Caki2 (cell line): ENCODE measurements around the gene COG1. TPM values are rescaled to one million over a fixed set of nuclear protein-coding genes. Genes with fewer than 3 reads are reported as not detected.

Experiments used
- DNase-seq: peaks from one replicate; pipeline ENCODE4 v3.0.0-alpha.2; 2015; ENCODE audit warnings: low read depth
- in situ Hi-C: cut with HindIII; loops from 2 replicates; pipeline ENCODE4 v1.10.0; 2016; ENCODE audit warnings: low sequenced_read_pairs, low pct_unique_long_range_greater_than_20kb, mixed read lengths
- total RNA-seq: library from RNA; depleted of rRNA; stranded (reverse); fragments of >200 nt; shearing (Covaris generic); gene quantifications from 2 replicates; pipeline ENCODE4 v1.2.3, GENCODE V29; 2014; ENCODE audit warnings: low replicate concordance

The COG1 gene
- total RNA-seq, 1 experiment from 2014 or later = 20.6 TPM

GRCh38 chr17:73214008-73214407 is 21.2 kb downstream of the COG1 start:
- in situ Hi-C loops = no loop called here
- no peak for DNase-seq

GRCh38 chr17:73214851-73215250 is 22.0 kb downstream of the COG1 start:
- in situ Hi-C loops = no loop called here
- DNase-seq = no peak

GRCh38 chr17:73215447-73215846 is 22.6 kb downstream of the COG1 start:
- DNase-seq = no peak
- in situ Hi-C loops = no loop called here

GRCh38 chr17:73223626-73224230 is 30.9 kb downstream of the COG1 start:
- in situ Hi-C loops = no loop called here
- DNase-seq = no peak

GRCh38 chr17:73224237-73224636 is 31.4 kb downstream of the COG1 start:
- no peak for DNase-seq
- in situ Hi-C loops = no loop called here

GRCh38 chr17:73224663-73225305 is 31.9 kb downstream of the COG1 start:
- in situ Hi-C loops = no loop called here
- no peak for DNase-seq

- in situ Hi-C loops = no loop called here
- DNase-seq = no peak
These were observed 33.8 kb downstream of the COG1 start for GRCh38 chr17:73226556-73227172.

- in situ Hi-C loops = no loop called here
- no peak for DNase-seq
These were observed 34.5 kb downstream of the COG1 start for GRCh38 chr17:73227379-73227778.

GRCh38 chr17:73227944-73228343 is 35.1 kb downstream of the COG1 start:
- in situ Hi-C loops = no loop called here
- DNase-seq = no peak

- in situ Hi-C loops = no loop called here
- DNase-seq = peak; percentile 41
These were observed 35.9 kb downstream of the COG1 start for GRCh38 chr17:73228748-73229236.

GRCh38 chr17:73230088-73230487 is 37.2 kb downstream of the COG1 start:
- in situ Hi-C loops = no loop called here

GRCh38 chr17:73231395-73231794 is 38.5 kb downstream of the COG1 start:
- peak; percentile 12 for DNase-seq
- in situ Hi-C loops = no loop called here

More at GRCh38 chr17:73230088-73230487, 37.2 kb downstream of the COG1 start:
- no peak for DNase-seq

GRCh38 chr17:73231841-73232586 is 39.2 kb downstream of the COG1 start:
- DNase-seq = peak; percentile 93
- in situ Hi-C loops = no loop called here

- in situ Hi-C loops = no loop called here
- peak; percentile 30 for DNase-seq
These were observed 39.9 kb downstream of the COG1 start for GRCh38 chr17:73232587-73233373.

- DNase-seq = no peak
- in situ Hi-C loops = no loop called here
These were observed 41.9 kb downstream of the COG1 start for GRCh38 chr17:73234736-73235135.

GRCh38 chr17:73237714-73238113 is 44.9 kb downstream of the COG1 start:
- in situ Hi-C loops = no loop called here
- DNase-seq = no peak

GRCh38 chr17:73240561-73240960 is 47.7 kb downstream of the COG1 start:
- in situ Hi-C loops = no loop called here
- no peak for DNase-seq

- in situ Hi-C loops = no loop called here
- no peak for DNase-seq
These were observed 54.9 kb downstream of the COG1 start for GRCh38 chr17:73247726-73248125.
